Limb (tissue), 2 donors: Measurements from ENCODE around the gene EGR1.
"Not testable (repeated sequence)": the region's sequence is repeated elsewhere in the genome, so short reads cannot be mapped to it uniquely, and the experiment has no call there.

Experiments used
- DNase-seq, 2 donors: peaks; one replicate each; pipeline ENCODE4 v3.0.0-alpha.2; 2016; ENCODE audit errors: extremely low spot score in 2 of 2

Gene EGR1

DNA sequence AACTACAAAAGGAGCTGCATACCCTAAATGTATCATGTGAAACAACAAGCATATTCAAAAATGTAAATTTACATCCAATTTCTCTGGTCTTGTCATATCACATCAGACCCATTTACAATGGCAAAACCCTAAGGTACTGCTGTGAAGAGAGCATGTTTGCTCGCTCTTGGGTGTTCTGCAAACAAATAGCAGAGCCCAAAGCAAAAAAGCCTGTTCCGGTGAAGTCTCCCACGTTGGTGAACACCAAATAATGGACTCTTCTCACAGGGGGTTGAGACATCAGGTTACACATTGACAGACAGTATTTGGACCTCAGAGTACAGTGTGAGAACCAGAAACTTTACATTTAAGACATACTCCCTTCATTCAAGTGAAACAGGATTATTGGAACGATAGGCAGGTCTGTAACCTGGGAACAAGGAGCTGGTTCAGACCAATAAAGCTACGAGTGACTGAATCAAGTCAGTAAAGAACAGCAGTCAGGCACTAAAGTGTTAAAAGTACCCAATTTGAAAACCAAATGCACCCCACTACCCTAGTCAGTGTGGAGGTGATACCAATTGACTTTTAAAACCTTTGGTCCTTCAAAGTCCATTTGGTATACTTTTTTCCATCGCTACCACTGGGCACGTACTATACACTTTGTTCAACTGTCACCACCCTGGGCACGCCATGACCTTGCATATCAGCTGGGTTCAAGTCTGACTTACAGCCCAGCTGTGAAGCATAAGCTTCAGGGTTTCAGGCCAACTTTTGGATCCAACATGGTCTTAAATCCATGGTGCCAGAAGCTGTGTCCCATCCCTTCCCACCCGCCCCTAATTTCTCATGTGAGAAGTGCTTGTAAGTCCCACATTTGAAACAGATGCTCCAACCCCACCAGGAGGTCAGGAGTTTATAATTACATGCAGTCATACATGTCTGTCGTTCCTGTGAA is 41.4 kb downstream of the EGR1 start:
- DNase-seq = no peak

DNA sequence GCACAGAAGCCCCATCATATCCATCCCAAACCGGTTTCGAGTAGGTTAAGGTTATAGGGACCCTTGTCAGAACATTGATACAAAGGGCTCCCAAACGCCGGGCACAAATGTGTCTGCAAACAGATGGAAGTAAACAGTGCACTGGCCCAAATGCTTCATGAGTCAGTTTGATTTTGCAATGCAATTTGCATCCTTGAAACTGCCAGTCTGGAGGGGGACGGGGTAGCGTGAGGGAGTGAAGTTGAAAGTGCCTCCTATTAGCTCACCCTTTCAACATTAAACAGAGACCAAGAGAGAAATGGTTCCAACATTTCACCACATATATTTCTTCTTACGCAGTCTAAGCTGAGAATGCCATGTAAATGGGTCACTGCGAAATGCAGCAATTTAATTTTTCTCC is 42.2 kb downstream of the EGR1 start:
- not testable (repeated sequence) for DNase-seq

GRCh38 chr5:138508958-138509357 is 43.7 kb downstream of the EGR1 start:
- DNase-seq = no peak

DNA sequence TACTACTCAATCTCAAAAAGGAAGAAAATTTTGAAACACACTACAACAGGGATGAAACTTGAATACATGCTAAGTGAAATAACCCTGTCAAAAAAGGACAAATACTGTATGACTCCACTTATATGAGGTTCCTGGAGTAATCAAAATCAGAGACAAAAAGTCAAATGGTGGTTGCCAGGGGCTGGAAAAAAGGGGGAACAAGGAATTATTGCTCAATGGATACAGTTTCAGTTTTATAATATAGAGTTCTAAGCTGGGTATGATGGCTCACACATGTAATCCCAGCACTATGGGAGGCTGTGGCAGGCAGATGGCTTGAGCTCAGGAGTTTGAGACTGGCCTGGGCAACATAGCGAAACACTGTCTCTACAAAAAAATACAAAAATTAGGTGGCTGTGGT is 48.7 kb downstream of the EGR1 start:
- no peak for DNase-seq

- no peak for DNase-seq
Measured at GRCh38 chr5:138515556-138516245, 50.4 kb downstream of the EGR1 start.

DNA sequence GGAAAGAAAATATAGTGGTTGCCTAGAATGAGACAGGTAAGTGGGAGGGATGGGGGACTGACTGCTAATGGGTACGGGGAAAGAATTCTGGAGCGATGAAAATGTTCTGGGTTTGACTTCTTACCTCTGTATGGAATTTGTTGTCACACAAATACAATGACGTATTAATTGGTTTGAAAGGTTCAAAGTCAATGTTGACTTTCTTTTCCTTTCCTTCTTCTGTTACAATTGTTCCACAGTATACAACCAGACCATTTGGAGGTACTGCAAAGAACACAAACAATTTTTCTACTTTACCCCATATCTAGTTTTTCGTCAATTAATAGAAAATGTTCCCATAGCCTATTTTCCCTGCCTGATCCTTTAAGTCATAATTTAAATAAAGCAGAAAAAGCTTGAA is 52.2 kb downstream of the EGR1 start:
- DNase-seq = no peak
